GM10266 (cell line): ENCODE results near the gene NRP1.

ENCODE experiments used
- DNase-seq: peaks from one replicate; pipeline ENCODE4 v3.0.0; 2012; ENCODE audit errors: extremely low spot score
- TF ChIP-seq, protein P1 (sequence below): IDR thresholded peaks from 2 replicates; pipeline ENCODE4 v1.5.1; 2012; ENCODE audit warnings: mild to moderate bottlenecking, low read depth; ENCODE audit not compliant: control insufficient read depth, insufficient read depth; ENCODE audit errors: missing control alignments

NRP1 gene

DNA sequence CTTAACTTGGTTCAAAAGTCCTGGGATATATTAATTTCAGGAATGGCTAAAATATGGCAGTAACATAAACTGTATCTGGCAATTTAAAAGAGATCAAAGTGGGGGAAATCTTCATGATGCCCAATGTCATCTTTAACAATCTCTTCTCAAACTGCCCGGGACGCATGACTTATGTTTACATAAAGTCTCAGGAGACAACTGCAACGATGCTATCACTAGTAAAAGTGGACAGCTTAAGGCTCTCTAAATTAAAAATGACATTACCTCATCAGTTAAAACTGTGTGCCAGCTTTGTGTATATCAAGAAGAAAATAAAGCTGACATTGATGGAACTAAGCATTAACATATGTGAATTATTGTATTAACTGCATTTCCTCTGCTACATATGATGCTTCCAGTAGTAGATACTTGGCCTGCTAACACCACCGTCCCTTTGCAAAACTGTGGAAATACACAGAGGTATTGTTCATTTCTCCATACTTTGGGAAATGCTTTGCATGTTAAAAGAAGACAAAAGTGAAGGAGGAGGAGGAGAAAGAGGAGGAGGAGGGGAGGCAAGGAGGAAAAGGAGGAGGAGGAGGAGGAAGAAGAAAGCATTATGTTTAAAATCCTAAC, 62.4 kb downstream of the NRP1 start:
- no peak for DNase-seq
- TF ChIP-seq, protein P1, sequence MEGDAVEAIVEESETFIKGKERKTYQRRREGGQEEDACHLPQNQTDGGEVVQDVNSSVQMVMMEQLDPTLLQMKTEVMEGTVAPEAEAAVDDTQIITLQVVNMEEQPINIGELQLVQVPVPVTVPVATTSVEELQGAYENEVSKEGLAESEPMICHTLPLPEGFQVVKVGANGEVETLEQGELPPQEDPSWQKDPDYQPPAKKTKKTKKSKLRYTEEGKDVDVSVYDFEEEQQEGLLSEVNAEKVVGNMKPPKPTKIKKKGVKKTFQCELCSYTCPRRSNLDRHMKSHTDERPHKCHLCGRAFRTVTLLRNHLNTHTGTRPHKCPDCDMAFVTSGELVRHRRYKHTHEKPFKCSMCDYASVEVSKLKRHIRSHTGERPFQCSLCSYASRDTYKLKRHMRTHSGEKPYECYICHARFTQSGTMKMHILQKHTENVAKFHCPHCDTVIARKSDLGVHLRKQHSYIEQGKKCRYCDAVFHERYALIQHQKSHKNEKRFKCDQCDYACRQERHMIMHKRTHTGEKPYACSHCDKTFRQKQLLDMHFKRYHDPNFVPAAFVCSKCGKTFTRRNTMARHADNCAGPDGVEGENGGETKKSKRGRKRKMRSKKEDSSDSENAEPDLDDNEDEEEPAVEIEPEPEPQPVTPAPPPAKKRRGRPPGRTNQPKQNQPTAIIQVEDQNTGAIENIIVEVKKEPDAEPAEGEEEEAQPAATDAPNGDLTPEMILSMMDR: no peak

DNA sequence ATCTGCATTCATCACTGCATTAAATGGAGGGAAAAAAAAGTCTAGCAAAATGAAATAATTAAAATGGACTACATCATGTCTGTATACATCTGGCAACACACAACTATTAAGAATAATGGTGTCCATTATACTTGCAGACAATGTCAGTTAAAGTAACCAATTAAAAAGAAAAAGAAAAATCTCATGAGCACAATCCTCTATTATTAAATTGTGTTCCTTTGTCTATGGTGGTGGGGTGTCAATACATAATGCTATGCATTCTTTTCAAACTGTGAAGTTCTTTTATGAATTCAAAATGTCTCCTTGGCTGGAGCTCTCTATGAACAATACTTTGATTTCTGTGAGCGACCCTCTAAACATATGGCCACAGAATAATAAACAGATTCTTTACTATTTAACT, 63.5 kb downstream of the NRP1 start:
- DNase-seq: no peak
- TF ChIP-seq, protein P1: no peak

DNA sequence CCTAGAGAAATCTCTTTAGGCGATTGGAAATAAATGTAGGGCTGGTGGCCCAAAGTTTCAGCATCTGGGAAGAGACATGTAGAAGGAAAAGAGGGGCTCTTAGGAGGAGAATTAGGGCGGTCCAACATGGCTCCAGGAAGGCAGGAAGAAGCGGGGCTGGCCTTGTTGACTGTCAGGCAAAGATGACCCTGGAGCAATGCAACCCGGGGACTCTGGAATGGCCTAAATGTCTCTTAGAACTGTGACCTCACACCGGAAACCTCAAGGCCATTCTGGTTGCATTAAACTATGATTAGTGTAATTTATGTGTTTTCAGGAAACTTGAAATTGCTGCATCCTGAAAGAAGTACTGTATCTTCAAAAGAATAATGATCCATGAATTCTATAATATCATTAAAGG, 66.8 kb downstream of the NRP1 start:
- no peak for DNase-seq
- TF ChIP-seq, protein P1: no peak

DNA sequence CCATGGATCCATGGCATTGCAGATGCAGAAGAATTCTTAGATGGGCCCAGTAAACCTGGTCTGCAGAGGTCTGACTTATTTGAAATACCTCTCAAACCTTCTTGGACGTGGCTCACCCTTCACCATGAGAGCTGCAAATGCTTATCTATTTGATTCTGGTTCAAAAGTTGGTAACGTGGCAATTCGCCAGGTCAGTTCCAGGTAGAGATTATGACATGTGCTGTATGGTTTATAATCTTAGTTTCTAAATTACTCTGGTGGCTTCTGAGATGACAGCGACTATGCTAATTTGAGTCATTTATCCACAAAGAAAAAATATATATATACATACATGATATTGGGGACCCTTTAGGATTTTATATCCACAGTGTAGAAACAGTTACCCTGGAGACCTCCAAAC, 68.8 kb downstream of the NRP1 start:
- TF ChIP-seq, protein P1: no peak
- DNase-seq: no peak

DNA sequence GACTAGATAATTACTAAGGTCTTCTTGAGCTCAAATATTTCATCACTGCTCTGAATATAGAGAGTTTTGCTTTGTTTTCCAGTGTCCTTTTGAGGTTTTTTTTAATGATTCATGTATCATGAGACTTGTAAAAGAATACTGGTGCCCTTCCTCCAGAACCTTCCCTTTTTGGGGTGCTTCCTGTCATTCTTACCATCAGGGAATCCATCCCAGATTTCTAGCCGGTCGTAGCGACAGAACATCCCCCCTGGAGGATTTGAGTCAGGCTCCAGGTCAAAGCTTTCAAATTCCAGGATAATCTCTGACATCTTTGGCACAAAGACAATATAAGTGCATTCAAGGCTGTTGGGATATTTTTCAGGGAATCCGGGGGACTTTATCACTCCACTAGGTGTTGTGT, 71.0 kb downstream of the NRP1 start:
- DNase-seq: no peak
- TF ChIP-seq, protein P1: no peak

DNA sequence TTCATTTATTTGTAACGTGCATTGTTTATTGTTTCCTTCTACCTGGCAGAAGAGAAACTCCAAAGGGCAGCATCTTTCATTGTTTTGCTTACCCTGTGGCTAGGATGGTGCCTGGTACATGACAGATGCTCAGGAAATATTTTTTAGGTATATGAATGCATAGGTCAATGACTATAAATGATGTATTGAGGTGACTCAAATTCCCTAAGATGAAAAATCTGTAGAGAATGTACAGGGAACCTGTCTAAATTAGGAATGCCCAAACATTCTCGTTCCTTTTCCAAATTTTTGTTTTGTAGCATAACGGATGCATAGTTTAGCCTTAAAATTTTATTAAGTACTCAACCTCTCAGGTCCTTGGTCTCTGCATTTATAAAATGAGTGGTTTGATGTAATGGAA, 71.6 kb downstream of the NRP1 start:
- no peak for DNase-seq
- TF ChIP-seq, protein P1: no peak

DNA sequence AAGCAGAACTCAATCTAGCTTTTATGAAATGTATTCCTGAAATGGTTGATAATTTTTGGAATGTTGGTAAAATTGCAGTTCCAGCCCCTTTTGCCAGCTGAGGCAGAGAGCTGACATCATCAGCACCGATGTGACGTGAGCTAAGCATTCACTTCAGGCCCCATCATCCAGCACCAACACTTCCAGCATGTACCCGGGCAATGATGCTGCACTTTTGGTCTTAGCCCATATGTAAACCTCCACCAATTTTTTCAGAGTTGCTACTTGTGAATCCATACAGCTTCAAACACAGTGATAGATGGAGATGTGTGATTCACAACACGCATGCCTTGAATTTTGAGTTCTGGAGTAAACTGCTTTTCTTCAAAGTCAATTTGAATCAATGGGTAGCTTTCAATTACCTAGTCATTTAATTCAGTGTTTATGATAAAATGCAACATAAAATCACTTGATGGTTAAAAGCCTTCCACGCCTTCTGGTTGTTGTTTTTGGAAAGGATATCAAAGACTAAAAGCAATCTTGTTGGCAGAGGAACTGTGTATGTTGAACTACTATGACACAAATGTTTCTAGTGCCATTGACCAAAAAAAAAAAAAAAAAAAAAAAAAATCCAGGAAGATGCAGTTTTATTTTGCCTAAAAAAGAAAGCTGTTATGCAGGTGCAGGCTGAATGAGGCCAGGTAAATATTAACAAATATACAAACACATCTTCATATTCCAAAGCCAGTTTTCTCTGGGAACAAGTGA, 73.9 kb downstream of the NRP1 start:
- TF ChIP-seq, protein P1: no peak
- no peak for DNase-seq
